ENCODE results near the gene P2RY8. TPM values are rescaled to one million over a fixed set of nuclear protein-coding genes. Genes with fewer than 3 reads are reported as not detected.
"Not testable (repeated sequence)": the region's sequence is repeated elsewhere in the genome, so short reads cannot be mapped to it uniquely, and the experiment has no call there.

Gene P2RY8
- total and polyA plus RNA-seq, 2 donors, result 0.26 to 2.6 TPM

- WGBS, result 48% methylated on average over 22 of the region's 22 CpGs
- H3K36me3 ChIP-seq (ENCODE audit: insufficient read depth), result no peaks in the 10 kb centered on the region
- H3K4me3 ChIP-seq (ENCODE audit: low read depth, low read length), result peak overlapping the region; percentile 5
- H3K27ac ChIP-seq (ENCODE audit: low read depth), result no peak overlapping the region
- no peaks in the 10 kb centered on the region for H3K4me1 ChIP-seq (ENCODE audit: insufficient read depth)
- DNase-seq (ENCODE audit: extremely low spot score), result no peak
These were observed 2.5 kb downstream of the P2RY8 start for GRCh38 chrX:1534301-1535168.

GRCh38 chrX:1533058-1533457, 3.9 kb downstream of the P2RY8 start:
- no peak overlapping the region for H3K27ac ChIP-seq (ENCODE audit: low read depth)
- no peak overlapping the region for H3K4me3 ChIP-seq (ENCODE audit: low read depth, low read length)
- no peaks in the 10 kb centered on the region for H3K36me3 ChIP-seq (ENCODE audit: insufficient read depth)
- no peaks in the 10 kb centered on the region for H3K4me1 ChIP-seq (ENCODE audit: insufficient read depth)
- 41% methylated on average over 4 of the region's 4 CpGs for WGBS
- no peak for DNase-seq (ENCODE audit: extremely low spot score)

GRCh38 chrX:1531096-1531890, 5.7 kb downstream of the P2RY8 start:
- WGBS, result 76% methylated on average over 10 of the region's 10 CpGs
- Histone ChIP-seq H3K36me3 (ENCODE audit: insufficient read depth) (no peaks in the 10 kb centered on the region), H3K27ac (ENCODE audit: low read depth) (no peak overlapping the region), H3K4me3 (ENCODE audit: low read depth, low read length) (no peak overlapping the region), H3K4me1 (ENCODE audit: insufficient read depth) (no peaks in the 10 kb centered on the region)
- no peak for DNase-seq (ENCODE audit: extremely low spot score)

- 77% methylated on average over 6 of the region's 6 CpGs for WGBS
- Histone ChIP-seq H3K27ac (ENCODE audit: low read depth) (no peak overlapping the region), H3K4me3 (ENCODE audit: low read depth, low read length) (no peak overlapping the region), H3K4me1 (ENCODE audit: insufficient read depth) (no peaks in the 10 kb centered on the region), H3K36me3 (ENCODE audit: insufficient read depth) (no peaks in the 10 kb centered on the region)
- no peak for DNase-seq (ENCODE audit: extremely low spot score)
These were observed 7.2 kb downstream of the P2RY8 start for GRCh38 chrX:1529756-1530155.

GRCh38 chrX:1529328-1529727, 7.7 kb downstream of the P2RY8 start:
- Histone ChIP-seq H3K4me3 (ENCODE audit: low read depth, low read length) (no peak overlapping the region), H3K27ac (ENCODE audit: low read depth) (no peak overlapping the region), H3K4me1 (ENCODE audit: insufficient read depth) (no peaks in the 10 kb centered on the region), H3K36me3 (ENCODE audit: insufficient read depth) (no peaks in the 10 kb centered on the region)
- 56% methylated on average over 2 of the region's 2 CpGs for WGBS
- DNase-seq (ENCODE audit: extremely low spot score), result no peak

- no peaks in the 10 kb centered on the region for H3K4me1 ChIP-seq (ENCODE audit: insufficient read depth)
- no peak for DNase-seq (ENCODE audit: extremely low spot score)
- H3K36me3 ChIP-seq (ENCODE audit: insufficient read depth), result no peaks in the 10 kb centered on the region
- no peak overlapping the region for H3K4me3 ChIP-seq (ENCODE audit: low read depth, low read length)
- no peak overlapping the region for H3K27ac ChIP-seq (ENCODE audit: low read depth)
- 70% methylated on average over 5 of the region's 5 CpGs for WGBS
These were observed 8.1 kb downstream of the P2RY8 start for GRCh38 chrX:1528884-1529203.

GRCh38 chrX:1528186-1528883, 8.7 kb downstream of the P2RY8 start:
- H3K4me1 ChIP-seq (ENCODE audit: insufficient read depth), result no peaks in the 10 kb centered on the region
- WGBS, result 74% methylated on average over 9 of the region's 9 CpGs
- no peaks in the 10 kb centered on the region for H3K36me3 ChIP-seq (ENCODE audit: insufficient read depth)
- H3K27ac ChIP-seq (ENCODE audit: low read depth), result no peak overlapping the region
- no peak for DNase-seq (ENCODE audit: extremely low spot score)
- no peak overlapping the region for H3K4me3 ChIP-seq (ENCODE audit: low read depth, low read length)

GRCh38 chrX:1527457-1527856, 9.5 kb downstream of the P2RY8 start:
- Histone ChIP-seq H3K36me3 (ENCODE audit: insufficient read depth) (no peaks in the 10 kb centered on the region), H3K4me3 (ENCODE audit: low read depth, low read length) (no peak overlapping the region), H3K27ac (ENCODE audit: low read depth) (no peak overlapping the region), H3K4me1 (ENCODE audit: insufficient read depth) (no peaks in the 10 kb centered on the region)
- 64% methylated on average over 1 of the region's 1 CpG for WGBS
- no peak for DNase-seq (ENCODE audit: extremely low spot score)

GRCh38 chrX:1526565-1526964, 10.4 kb downstream of the P2RY8 start:
- no peaks in the 10 kb centered on the region for H3K4me1 ChIP-seq (ENCODE audit: insufficient read depth)
- DNase-seq (ENCODE audit: extremely low spot score), result no peak
- H3K27ac ChIP-seq (ENCODE audit: low read depth), result no peak overlapping the region
- H3K36me3 ChIP-seq (ENCODE audit: insufficient read depth), result no peaks in the 10 kb centered on the region
- WGBS, result 87% methylated on average over 4 of the region's 4 CpGs
- no peak overlapping the region for H3K4me3 ChIP-seq (ENCODE audit: low read depth, low read length)

GRCh38 chrX:1525583-1526355, 11.2 kb downstream of the P2RY8 start:
- WGBS, result 88% methylated on average over 6 of the region's 6 CpGs
- no peak overlapping the region for H3K27ac ChIP-seq (ENCODE audit: low read depth)
- no peak overlapping the region for H3K4me3 ChIP-seq (ENCODE audit: low read depth, low read length)

GRCh38 chrX:1524874-1525582, 12.0 kb downstream of the P2RY8 start:
- Histone ChIP-seq H3K4me1 (ENCODE audit: insufficient read depth) (no peaks in the 10 kb centered on the region), H3K4me3 (ENCODE audit: low read depth, low read length) (no peak overlapping the region), H3K36me3 (ENCODE audit: insufficient read depth) (no peaks in the 10 kb centered on the region), H3K27ac (ENCODE audit: low read depth) (no peak overlapping the region)
- DNase-seq (ENCODE audit: extremely low spot score), result no peak
- WGBS, result 78% methylated on average over 4 of the region's 4 CpGs

More at GRCh38 chrX:1525583-1526355, 11.2 kb downstream of the P2RY8 start:
- Histone ChIP-seq H3K4me1 (ENCODE audit: insufficient read depth) (no peaks in the 10 kb centered on the region), H3K36me3 (ENCODE audit: insufficient read depth) (no peaks in the 10 kb centered on the region)
- no peak for DNase-seq (ENCODE audit: extremely low spot score)

GRCh38 chrX:1522905-1523304, 14.1 kb downstream of the P2RY8 start:
- not testable (repeated sequence) for H3K4me3 ChIP-seq (ENCODE audit: low read depth, low read length); H3K4me1 ChIP-seq (ENCODE audit: insufficient read depth); H3K36me3 ChIP-seq (ENCODE audit: insufficient read depth); DNase-seq (ENCODE audit: extremely low spot score); H3K27ac ChIP-seq (ENCODE audit: low read depth)
- WGBS, result 67% methylated on average over 4 of the region's 4 CpGs

All from urinary bladder (tissue), 4 donors.